T-cell (primary cell): Measurements from ENCODE around the gene CCDC180. TPM values are rescaled to one million over a fixed set of nuclear protein-coding genes. Genes with fewer than 3 reads are reported as not detected.

Experiments used
- total RNA-seq, 35 experiments: library from RNA in 6 of 35; stranded (reverse) in 6 of 35; fragments of 120-200 nt in 1 of 35; gene quantifications; one replicate each; pipeline versions ENCODE4 v1.2.1 to v1.2.4 and lab custom pipeline; 2013 to 2026

The CCDC180 gene
- total RNA-seq, 5 donors from 2014 or later (not counting 1 experiment from before 2014, with no cell fraction given), result 9.6 to 12.9 (median 10.4) TPM

Other genes with a start within 250 kb of the CCDC180 start
- 10 to 100 TPM in 3 of 5 donors, 1 to 10 TPM in 2; 9.2 to 11.9 (median 10.2) TPM for gene TDRD7, start 104.4 kb downstream of the CCDC180 start, total RNA-seq
- 1 to 10 TPM in 4 of 5 donors, under 1 TPM in 1; 0.70 to 1.9 (median 1.3) TPM for gene TMOD1, start 194.0 kb downstream of the CCDC180 start, total RNA-seq